Liver (tissue), 9 donors: ENCODE data around the gene NEK2. TPM values are rescaled to one million over a fixed set of nuclear protein-coding genes. Genes with fewer than 3 reads are reported as not detected.

ENCODE experiments used
- DNase-seq: peaks from one replicate; pipeline ENCODE4 v3.0.0-alpha.2; 2017; ENCODE audit warnings: low spot score
- H3K27ac ChIP-seq, 2 donors: one replicate each; pipeline ENCODE4 v1.7.0; 2013; ENCODE audit warnings: inconsistent platforms in 2 of 2, low read length in 2 of 2, control low read depth in 1 of 2, low read depth in 1 of 2, mild to moderate bottlenecking in 1 of 2
- H3K27me3 ChIP-seq, 4 donors: one replicate each; pipeline versions ENCODE4 v1.6.1 to v1.7.0; 2013; ENCODE audit warnings: low read length in 3 of 4, inconsistent platforms in 1 of 4, mild to moderate bottlenecking in 1 of 4, moderate library complexity in 1 of 4; ENCODE audit not compliant: control insufficient read depth in 4 of 4, insufficient read depth in 4 of 4
- H3K36me3 ChIP-seq, 4 donors: one replicate each; pipeline versions ENCODE4 v1.6.1 to v1.7.0; 2013; ENCODE audit warnings: low read length in 3 of 4, mild to moderate bottlenecking in 3 of 4, low read depth in 1 of 4, moderate library complexity in 1 of 4; ENCODE audit not compliant: control insufficient read depth in 4 of 4, insufficient read depth in 3 of 4
- H3K4me1 ChIP-seq, 4 donors: one replicate each; pipeline versions ENCODE4 v1.6.1 to v1.7.0; 2013; ENCODE audit warnings: low read length in 3 of 4, mild to moderate bottlenecking in 3 of 4, moderate library complexity in 1 of 4; ENCODE audit not compliant: control insufficient read depth in 4 of 4, insufficient read depth in 4 of 4
- H3K4me3 ChIP-seq, 3 donors: one replicate each; pipeline versions ENCODE4 v1.6.1 to v1.7.0; 2013; ENCODE audit warnings: low read length in 3 of 3, control low read depth in 1 of 3, low read depth in 1 of 3, mild to moderate bottlenecking in 1 of 3
- H3K9ac ChIP-seq, 2 donors: one replicate each; pipeline ENCODE4 v1.7.0; 2013; ENCODE audit warnings: low read length in 2 of 2, mild to moderate bottlenecking in 2 of 2, moderate library complexity in 2 of 2, control low read depth in 1 of 2, low read depth in 1 of 2
- H3K9me3 ChIP-seq, 4 donors: one replicate each; pipeline versions ENCODE4 v1.6.1 to v1.7.0; 2013; ENCODE audit warnings: low read length in 3 of 4; ENCODE audit not compliant: control insufficient read depth in 4 of 4
- ATF3 ChIP-seq: IDR thresholded peaks from 2 replicates; pipeline ENCODE4 v1.6.1; 2016; ENCODE audit warnings: antibody characterized with exemption
- CTCF ChIP-seq: fragments of 150-350 bp; IDR thresholded peaks from 2 replicates; pipeline ENCODE4 v1.5.1; 2017; ENCODE audit warnings: improper control_type of control experiment, low read depth, low read length; ENCODE audit not compliant: missing input control
- EGR1 ChIP-seq, 2 donors: IDR thresholded peaks; 2 replicates each; pipeline ENCODE4 v1.6.1; 2016 to 2018; ENCODE audit warnings: antibody characterized with exemption in 2 of 2, low read depth in 2 of 2
- FOXA1 ChIP-seq: IDR thresholded peaks from 2 replicates; pipeline ENCODE4 v1.6.1; 2016; ENCODE audit warnings: antibody characterized with exemption
- FOXA2 ChIP-seq: IDR thresholded peaks from 2 replicates; pipeline ENCODE4 v1.6.1; 2016; ENCODE audit warnings: antibody characterized with exemption
- HNF4A ChIP-seq, 2 donors: conservative IDR thresholded peaks; 2 replicates each; pipeline ENCODE4 v1.6.1; 2016; ENCODE audit warnings: antibody characterized with exemption in 2 of 2, mild to moderate bottlenecking in 2 of 2
- HNF4G ChIP-seq: IDR thresholded peaks from 2 replicates; pipeline ENCODE4 v1.6.1; 2016; ENCODE audit warnings: antibody characterized with exemption
- JUND ChIP-seq, 2 donors: IDR thresholded peaks; 2 replicates each; pipeline ENCODE4 v1.6.1; 2016; ENCODE audit warnings: antibody characterized with exemption in 2 of 2
- MAX ChIP-seq: IDR thresholded peaks from 2 replicates; pipeline ENCODE4 v1.6.1; 2016; ENCODE audit warnings: antibody characterized with exemption
- NR2F2 ChIP-seq: IDR thresholded peaks from 2 replicates; pipeline ENCODE4 v1.6.1; 2016; ENCODE audit warnings: antibody characterized with exemption
- RAD21 ChIP-seq, 2 donors: IDR thresholded peaks; 2 replicates each; pipeline ENCODE4 v1.6.1; 2016; ENCODE audit warnings: antibody characterized with exemption in 2 of 2, mild to moderate bottlenecking in 2 of 2
- RXRA ChIP-seq, 2 donors: IDR thresholded peaks; 2 replicates each; pipeline ENCODE4 v1.6.1; 2017 to 2018; ENCODE audit warnings: antibody characterized with exemption in 2 of 2, mild to moderate bottlenecking in 1 of 2
- SP1 ChIP-seq: IDR thresholded peaks from 2 replicates; pipeline ENCODE4 v1.6.1; 2018; ENCODE audit warnings: antibody characterized with exemption, mild to moderate bottlenecking
- TAF1 ChIP-seq: conservative IDR thresholded peaks from 2 replicates; pipeline ENCODE4 v1.6.1; 2016; ENCODE audit warnings: antibody characterized with exemption, mild to moderate bottlenecking
- ZBTB33 ChIP-seq: IDR thresholded peaks from 2 replicates; pipeline ENCODE4 v1.6.1; 2016; ENCODE audit warnings: antibody characterized with exemption
- WGBS: extraction: QIAGEN DNeasy Blood & Tissue Kit; methylation state at CpG from one replicate; pipeline ENCODE4 v1.1.7; 2013; 5-methylcytosine and 5-hydroxymethylcytosine counted together
- polyA plus RNA-seq, 2 donors: library from polyadenylated mRNA; stranded (reverse) in 1 of 2; unstranded in 1 of 2; fragments of 200-250 nt in 1 of 2; fragments of >200 nt in 1 of 2; fragmentation: Nextera tagmentation in 1 of 2; extraction: Ambion mirVana in 1 of 2; gene quantifications; one replicate each; pipeline versions ENCODE4 v1.2.1 to v1.2.3, GENCODE V29; 2013 to 2015
- total RNA-seq, 2 donors: library from RNA; depleted of rRNA; stranded (reverse); fragments of >200 nt; gene quantifications; one replicate each; pipeline ENCODE4 v1.2.3, GENCODE V29; 2014
- donor health status: healthy.
- donor health status: healthy.
- donor health status: healthy.
- donor health status: healthy.
- donor health status: healthy.

NEK2 gene
- total and polyA plus RNA-seq, 4 donors: 0.29 to 25.7 (median 1.3) TPM; not detected in 1

GRCh38 chr1:211703812-211704537 is 28.6 kb upstream of the NEK2 start:
- Histone ChIP-seq H3K9ac (no peak overlapping the region), H3K4me1 (no peaks in the 10 kb centered on the region), H3K27me3 (no peaks in the 10 kb centered on the region), H3K36me3 (no peaks in the 10 kb centered on the region), H3K9me3 (no peaks in the 10 kb centered on the region), H3K4me3 (no peak overlapping the region), H3K27ac (no peak overlapping the region)
- DNase-seq: no peak
- 81% methylated on average over 11 of the region's 11 CpGs for WGBS
- no peak for TF ChIP-seq JUND (IDR thresholded peaks at IDR 0.05)
- TF ChIP-seq MAX: no peak
- TF ChIP-seq TAF1: no peak
- no peak for TF ChIP-seq HNF4A (conservative IDR thresholded peaks at IDR 0.05)
- no peak for TF ChIP-seq FOXA1
- no peak for TF ChIP-seq FOXA2
- TF ChIP-seq ATF3: no peak
- no peak for TF ChIP-seq RXRA (IDR thresholded peaks at IDR 0.05)
- TF ChIP-seq NR2F2: no peak
- TF ChIP-seq RAD21 (IDR thresholded peaks at IDR 0.05): no peak
- no peak for TF ChIP-seq HNF4G
- TF ChIP-seq EGR1 (IDR thresholded peaks at IDR 0.05; ENCODE audit: low read depth in 2 of 2): no peak
- no peak for TF ChIP-seq SP1
- TF ChIP-seq ZBTB33: no peak

- TF ChIP-seq RXRA (IDR thresholded peaks at IDR 0.05) (no peak), MAX (no peak), CTCF (no peak)
- Histone ChIP-seq H3K4me3 (no peak overlapping the region), H3K4me1 (peaks cover 0 to 5% (median 1%) of the 10 kb centered on the region in 4 donors), H3K36me3 (no peaks in the 10 kb centered on the region), H3K27me3 (no peaks in the 10 kb centered on the region), H3K9ac (no peak overlapping the region), H3K9me3 (no peaks in the 10 kb centered on the region), H3K27ac (no peak overlapping the region)
- WGBS: 94% methylated on average over 6 of the region's 6 CpGs
- no peak for DNase-seq
Measured at GRCh38 chr1:211701733-211702132, 26.3 kb upstream of the NEK2 start.
